PC-9 (cell line): ENCODE results near the gene LRRC28. TPM values are rescaled to one million over a fixed set of nuclear protein-coding genes. Genes with fewer than 3 reads are reported as not detected.

Experiments
- BruUV-seq: library from RNA; stranded (reverse); fragments of 400-500 nt; replicated peaks from 2 replicates; lab custom pipeline; 2021; lab: Mats Ljungman, UMichigan
- CTCF ChIA-PET: fragments of 300-600 bp; sonication (Branson Sonifier 250); formaldehyde crosslinking; loops from one replicate; lab custom pipeline; 2022; ENCODE audit warnings: antibody characterized with exemption; lab: Charles Lee
- POLR2A ChIA-PET: fragments of 300-600 bp; sonication (Branson Sonifier 250); formaldehyde crosslinking; loops from one replicate; lab custom pipeline; 2022; ENCODE audit warnings: antibody characterized with exemption; ENCODE audit not compliant: unreplicated experiment; lab: Charles Lee
- DNase-seq, 2 experiments: peaks; one replicate each; pipeline versions ENCODE4 v3.0.0 to v3.0.0-alpha.2; 2015 to 2022; ENCODE audit warnings: mixed read lengths in 1 of 2
- H2AFZ ChIP-seq: fragments of 200-600 bp; sonication (generic); 2 replicates; pipeline ENCODE4 v1.8.1; 2017; ENCODE audit warnings: antibody characterized with exemption
- H3F3A ChIP-seq: fragments of 200-600 bp; sonication (generic); 2 replicates; pipeline ENCODE4 v1.8.1; 2017; ENCODE audit warnings: antibody characterized with exemption, mild to moderate bottlenecking, low read depth; ENCODE audit not compliant: insufficient read depth
- H3K27ac ChIP-seq: fragments of 200-600 bp; sonication (generic); 2 replicates; pipeline ENCODE4 v1.6.1; 2016; ENCODE audit warnings: mixed run types
- H3K27me3 ChIP-seq: fragments of 200-600 bp; sonication (generic); 2 replicates; pipeline ENCODE4 v1.6.1; 2016; ENCODE audit warnings: low read depth, mixed run types; ENCODE audit not compliant: insufficient read depth
- H3K36me3 ChIP-seq: fragments of 200-600 bp; sonication (generic); 2 replicates; pipeline ENCODE4 v1.6.1; 2016; ENCODE audit warnings: low read depth, mixed run types
- H3K4me1 ChIP-seq: fragments of 200-600 bp; sonication (generic); replicated peaks from 2 replicates; pipeline ENCODE4 v1.6.1; 2016; ENCODE audit warnings: mixed run types; ENCODE audit not compliant: insufficient read depth
- H3K4me2 ChIP-seq: fragments of 200-600 bp; sonication (generic); 2 replicates; pipeline ENCODE4 v1.6.1; 2017; ENCODE audit warnings: mixed run types
- H3K4me3 ChIP-seq: fragments of 200-600 bp; sonication (generic); 2 replicates; pipeline ENCODE4 v1.6.1; 2016; ENCODE audit warnings: mixed run types
- H3K79me2 ChIP-seq: fragments of 200-600 bp; sonication (generic); 2 replicates; pipeline ENCODE4 v1.6.1; 2017; ENCODE audit warnings: low read depth, mixed run types
- H3K9me2 ChIP-seq: fragments of 200-600 bp; sonication (generic); 2 replicates; pipeline ENCODE4 v1.8.1; 2017; ENCODE audit warnings: mild to moderate bottlenecking; ENCODE audit not compliant: insufficient read depth
- H3K9me3 ChIP-seq: fragments of 200-600 bp; sonication (generic); 2 replicates; pipeline ENCODE4 v1.8.1; 2016; ENCODE audit warnings: low read depth; ENCODE audit not compliant: insufficient read depth
- H4K20me1 ChIP-seq: fragments of 200-600 bp; sonication (generic); 2 replicates; pipeline ENCODE4 v1.8.1; 2017; ENCODE audit not compliant: insufficient read depth
- CTCF ChIP-seq: fragments of 200-600 bp; sonication (generic); conservative IDR thresholded peaks from 2 replicates; pipeline ENCODE4 v1.6.1; 2017; ENCODE audit warnings: mixed run types, antibody characterized with exemption, mild to moderate bottlenecking, moderate library complexity
- EZH2 ChIP-seq: fragments of 200-600 bp; sonication (generic); IDR thresholded peaks from 2 replicates; pipeline ENCODE4 v1.8.0; 2017; ENCODE audit warnings: antibody characterized with exemption, low read depth
- intact Hi-C: fragments of 100-400 bp; cut with micrococcal nuclease; formaldehyde crosslinking; loops from one replicate; pipeline ENCODE4 v1.10.0; 2022; ENCODE audit not compliant: unreplicated experiment
- total RNA-seq: library from RNA; stranded (reverse); gene quantifications from 2 replicates; pipeline ENCODE4 v1.2.3, GENCODE V29; 2021

LRRC28 gene
- total RNA-seq, 1 experiment from 2014 or later, result 13.5 TPM

- intact Hi-C loops, result loop anchor here (2.0 kb wide), 1 partner anchor 53 kb away; no protein-coding TSS in a partner anchor
- H3K79me2 ChIP-seq, result no peaks in the 10 kb centered on the region
- H3K9me3 ChIP-seq, result no peaks in the 10 kb centered on the region
- H3F3A ChIP-seq, result no peaks in the 10 kb centered on the region; the same call in 1 of the 2 replicates
- H4K20me1 ChIP-seq, result no peaks in the 10 kb centered on the region
- peaks cover 30% of the 10 kb centered on the region for H3K4me1 ChIP-seq
- H3K4me2 ChIP-seq, result peak overlapping the region; percentile 77; the same call in 1 of the 2 replicates
- TF ChIP-seq CTCF, result no peak
- TF ChIP-seq EZH2, result no peak
- H2AFZ ChIP-seq, result no peak overlapping the region
- H3K36me3 ChIP-seq, result no peaks in the 10 kb centered on the region
- no peak for DNase-seq
- H3K27ac ChIP-seq, result no peak overlapping the region
- no peak overlapping the region for H3K4me3 ChIP-seq
- CTCF ChIA-PET, result no interaction called here
- no TSS peak for BruUV-seq
- H3K9me2 ChIP-seq, result no peaks in the 10 kb centered on the region
- POLR2A ChIA-PET, result interaction anchor here (0.8 kb wide), 1 partner anchor 52 kb away, joined by 3 read pairs; no protein-coding TSS in a partner anchor
- H3K27me3 ChIP-seq, result no peaks in the 10 kb centered on the region
Observed at GRCh38 chr15:99433757-99434450, 182.6 kb downstream of the LRRC28 start.

- Histone ChIP-seq H3K27me3 (no peaks in the 10 kb centered on the region), H3K4me2 (peak overlapping the region; percentile 77), H3K36me3 (no peaks in the 10 kb centered on the region), H3K9me3 (no peaks in the 10 kb centered on the region), H3K27ac (no peak overlapping the region), H2AFZ (peak overlapping the region; percentile 79), H3K4me1 (peaks cover 30% of the 10 kb centered on the region), H3F3A (no peaks in the 10 kb centered on the region; the same call in 1 of the 2 replicates), H3K4me3 (peak overlapping the region; percentile 52), H3K79me2 (no peaks in the 10 kb centered on the region), H4K20me1 (no peaks in the 10 kb centered on the region), H3K9me2 (no peaks in the 10 kb centered on the region)
- intact Hi-C loops, result loop anchor here (2.0 to 5.0 kb wide), 2 partner anchors 52 to 133 kb away; partner anchors contain the start of gene MEF2A
- ChIA-PET POLR2A (no interaction called here), CTCF (interaction anchor here (0.5 to 1.0 kb wide), 2 partner anchors 70 to 220 kb away, joined by 4 read pairs; no protein-coding TSS in a partner anchor)
- BruUV-seq, result TSS peak; percentile 79
- TF ChIP-seq CTCF (no peak), EZH2 (no peak)
- no peak for DNase-seq
Observed at GRCh38 chr15:99434506-99435112, 183.3 kb downstream of the LRRC28 start.

GRCh38 chr15:99435113-99435695 is 183.9 kb downstream of the LRRC28 start:
- peak; percentile 77 to 95 for DNase-seq
- no TSS peak for BruUV-seq
- ChIA-PET CTCF (interaction anchor here (0.5 to 1.0 kb wide), 2 partner anchors 70 to 221 kb away, joined by 4 read pairs; no protein-coding TSS in a partner anchor), POLR2A (no interaction called here)
- H3K79me2 ChIP-seq, result no peaks in the 10 kb centered on the region
- no peaks in the 10 kb centered on the region; the same call in 1 of the 2 replicates for H3F3A ChIP-seq
- H3K4me1 ChIP-seq, result peaks cover 30% of the 10 kb centered on the region
- H3K4me3 ChIP-seq, result peak overlapping the region; percentile 52
- intact Hi-C loops, result loop anchor here (2.0 to 5.0 kb wide), 2 partner anchors 52 to 132 kb away; partner anchors contain the start of gene MEF2A
- H3K36me3 ChIP-seq, result no peaks in the 10 kb centered on the region
- H3K9me2 ChIP-seq, result no peaks in the 10 kb centered on the region
- H3K4me2 ChIP-seq, result peak overlapping the region; percentile 77
- peak overlapping the region; percentile 79 for H2AFZ ChIP-seq
- H3K27ac ChIP-seq, result peak overlapping the region; percentile 52
- no peaks in the 10 kb centered on the region for H3K27me3 ChIP-seq
- TF ChIP-seq EZH2, result no peak
- TF ChIP-seq CTCF, result no peak
- no peaks in the 10 kb centered on the region for H3K9me3 ChIP-seq
- no peaks in the 10 kb centered on the region for H4K20me1 ChIP-seq
